ENCODE measurements around the gene CCDC192. TPM values are rescaled to one million over a fixed set of nuclear protein-coding genes. Genes with fewer than 3 reads are reported as not detected.

Gene CCDC192
- total RNA-seq, 1 donor from 2014 or later: 0.26 TPM

GRCh38 chr5:127943061-127943371 is 239.8 kb downstream of the CCDC192 start:
- no peaks in the 10 kb centered on the region for H3K9me3 Mint-ChIP-seq (ENCODE audit: unreplicated experiment)
- no peaks in the 10 kb centered on the region for H3K36me3 Mint-ChIP-seq (ENCODE audit: low read depth, unreplicated experiment)
- no peak for DNase-seq (ENCODE audit: low spot score)
- peaks cover 6% of the 10 kb centered on the region for H3K27me3 Mint-ChIP-seq (ENCODE audit: unreplicated experiment)
- no peak overlapping the region for H3K4me3 Mint-ChIP-seq (ENCODE audit: unreplicated experiment)
- TF ChIP-seq, protein P1, sequence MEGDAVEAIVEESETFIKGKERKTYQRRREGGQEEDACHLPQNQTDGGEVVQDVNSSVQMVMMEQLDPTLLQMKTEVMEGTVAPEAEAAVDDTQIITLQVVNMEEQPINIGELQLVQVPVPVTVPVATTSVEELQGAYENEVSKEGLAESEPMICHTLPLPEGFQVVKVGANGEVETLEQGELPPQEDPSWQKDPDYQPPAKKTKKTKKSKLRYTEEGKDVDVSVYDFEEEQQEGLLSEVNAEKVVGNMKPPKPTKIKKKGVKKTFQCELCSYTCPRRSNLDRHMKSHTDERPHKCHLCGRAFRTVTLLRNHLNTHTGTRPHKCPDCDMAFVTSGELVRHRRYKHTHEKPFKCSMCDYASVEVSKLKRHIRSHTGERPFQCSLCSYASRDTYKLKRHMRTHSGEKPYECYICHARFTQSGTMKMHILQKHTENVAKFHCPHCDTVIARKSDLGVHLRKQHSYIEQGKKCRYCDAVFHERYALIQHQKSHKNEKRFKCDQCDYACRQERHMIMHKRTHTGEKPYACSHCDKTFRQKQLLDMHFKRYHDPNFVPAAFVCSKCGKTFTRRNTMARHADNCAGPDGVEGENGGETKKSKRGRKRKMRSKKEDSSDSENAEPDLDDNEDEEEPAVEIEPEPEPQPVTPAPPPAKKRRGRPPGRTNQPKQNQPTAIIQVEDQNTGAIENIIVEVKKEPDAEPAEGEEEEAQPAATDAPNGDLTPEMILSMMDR (IDR thresholded peaks at IDR 0.05; ENCODE audit: unreplicated experiment): no peak
- no peak overlapping the region for H3K27ac Mint-ChIP-seq (ENCODE audit: unreplicated experiment)
- peaks cover 27% of the 10 kb centered on the region for H3K4me1 Mint-ChIP-seq (ENCODE audit: unreplicated experiment)

DNA sequence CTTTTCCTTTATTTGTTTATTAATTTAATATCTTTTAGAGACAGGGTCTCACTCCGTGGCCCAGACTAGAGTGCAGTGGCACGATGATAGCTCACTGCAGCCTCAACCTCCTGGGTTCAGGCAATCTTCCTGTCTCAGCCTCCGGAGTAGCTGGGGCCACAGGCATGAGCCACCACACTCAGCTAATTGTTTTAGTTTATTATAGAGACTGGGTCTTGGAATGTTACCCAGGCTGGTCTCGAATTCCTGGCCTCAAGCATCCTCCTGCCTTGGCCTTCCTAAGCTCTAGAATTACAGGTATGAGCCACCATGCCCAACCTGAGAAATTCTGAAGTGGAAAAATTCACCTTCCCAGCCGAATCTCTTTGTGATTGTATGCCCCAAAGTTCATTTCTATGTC is 240.9 kb downstream of the CCDC192 start:
- Mint-ChIP-seq H3K36me3 (ENCODE audit: low read depth, unreplicated experiment) (no peaks in the 10 kb centered on the region), H3K27ac (ENCODE audit: unreplicated experiment) (no peak overlapping the region), H3K9me3 (ENCODE audit: unreplicated experiment) (no peaks in the 10 kb centered on the region), H3K4me1 (ENCODE audit: unreplicated experiment) (peaks cover 29% of the 10 kb centered on the region), H3K27me3 (ENCODE audit: unreplicated experiment) (peaks cover 6% of the 10 kb centered on the region), H3K4me3 (ENCODE audit: unreplicated experiment) (no peak overlapping the region)
- DNase-seq (ENCODE audit: low spot score): no peak
- TF ChIP-seq, protein P1 (IDR thresholded peaks at IDR 0.05; ENCODE audit: unreplicated experiment): no peak

- Mint-ChIP-seq H3K27me3 (ENCODE audit: unreplicated experiment) (peaks cover 3% of the 10 kb centered on the region), H3K9me3 (ENCODE audit: unreplicated experiment) (no peaks in the 10 kb centered on the region), H3K36me3 (ENCODE audit: low read depth, unreplicated experiment) (no peaks in the 10 kb centered on the region), H3K4me1 (ENCODE audit: unreplicated experiment) (peaks cover 11% of the 10 kb centered on the region), H3K4me3 (ENCODE audit: unreplicated experiment) (no peak overlapping the region), H3K27ac (ENCODE audit: unreplicated experiment) (no peak overlapping the region)
- TF ChIP-seq, protein P1 (IDR thresholded peaks at IDR 0.05; ENCODE audit: unreplicated experiment): no peak
- DNase-seq (ENCODE audit: low spot score): no peak
These were observed 244.8 kb downstream of the CCDC192 start for GRCh38 chr5:127947941-127948340.

GRCh38 chr5:127950707-127951391 is 247.7 kb downstream of the CCDC192 start:
- no peak overlapping the region for H3K27ac Mint-ChIP-seq (ENCODE audit: unreplicated experiment)
- TF ChIP-seq, protein P1 (IDR thresholded peaks at IDR 0.05; ENCODE audit: unreplicated experiment): no peak

GRCh38 chr5:127951791-127952190 is 248.6 kb downstream of the CCDC192 start:
- H3K27ac Mint-ChIP-seq (ENCODE audit: unreplicated experiment): no peak overlapping the region
- no peaks in the 10 kb centered on the region for H3K9me3 Mint-ChIP-seq (ENCODE audit: unreplicated experiment)
- no peaks in the 10 kb centered on the region for H3K36me3 Mint-ChIP-seq (ENCODE audit: low read depth, unreplicated experiment)
- TF ChIP-seq, protein P1 (IDR thresholded peaks at IDR 0.05; ENCODE audit: unreplicated experiment): no peak
- no peak for DNase-seq (ENCODE audit: low spot score)
- peaks cover 8% of the 10 kb centered on the region for H3K4me1 Mint-ChIP-seq (ENCODE audit: unreplicated experiment)
- H3K4me3 Mint-ChIP-seq (ENCODE audit: unreplicated experiment): no peak overlapping the region
- H3K27me3 Mint-ChIP-seq (ENCODE audit: unreplicated experiment): peaks cover 2% of the 10 kb centered on the region

More at GRCh38 chr5:127950707-127951391, 247.7 kb downstream of the CCDC192 start:
- Mint-ChIP-seq H3K4me3 (ENCODE audit: unreplicated experiment) (no peak overlapping the region), H3K36me3 (ENCODE audit: low read depth, unreplicated experiment) (no peaks in the 10 kb centered on the region), H3K27me3 (ENCODE audit: unreplicated experiment) (peaks cover 3% of the 10 kb centered on the region), H3K9me3 (ENCODE audit: unreplicated experiment) (no peaks in the 10 kb centered on the region), H3K4me1 (ENCODE audit: unreplicated experiment) (peaks cover 8% of the 10 kb centered on the region)
- no peak for DNase-seq (ENCODE audit: low spot score)
